H1 (cell line): ENCODE results near the gene APH1A. TPM values are rescaled to one million over a fixed set of nuclear protein-coding genes. Genes with fewer than 3 reads are reported as not detected.

Source experiments
- CTCF ChIA-PET: fragments of 300-600 bp; sonication (Branson Sonifier 250); formaldehyde crosslinking; loops from one replicate; lab custom pipeline; 2021; ENCODE audit not compliant: partially characterized antibody; lab: Charles Lee
- POLR2A ChIA-PET: fragments of 300-600 bp; sonication (Branson Sonifier 250); formaldehyde crosslinking; loops from one replicate; lab custom pipeline; 2021; ENCODE audit warnings: inconsistent platforms; ENCODE audit not compliant: partially characterized antibody; lab: Charles Lee
- DNase-seq, 2 experiments: peaks; one replicate each; pipeline versions ENCODE4 v3.0.0 to v3.0.0-alpha.2; 2010 to 2022; ENCODE audit warnings: low spot score in 2 of 2, low read depth in 1 of 2, mixed read lengths in 1 of 2
- FAIRE-seq: peaks from 2 replicates; lab custom pipeline; 2011; peaks lifted over from hg19 to GRCh38; lab: Jason Lieb, UNC
- H2AFZ ChIP-seq: 2 replicates; pipeline ENCODE4 v1.8.1; 2012; ENCODE audit warnings: low read length, inconsistent platforms
- H2AK5ac ChIP-seq: 2 replicates; pipeline ENCODE4 v1.6.1; 2013; ENCODE audit warnings: low read depth, low read length
- H2BK120ac ChIP-seq: replicated peaks from 2 replicates; pipeline ENCODE3; 2013; ENCODE audit warnings: low read depth, low read length, inconsistent platforms
- H2BK12ac ChIP-seq: 2 replicates; pipeline ENCODE4 v1.6.1; 2013; ENCODE audit warnings: low read depth, low read length
- H2BK15ac ChIP-seq: 2 replicates; pipeline ENCODE4 v1.6.1; 2013; ENCODE audit warnings: low read length
- H2BK20ac ChIP-seq: 2 replicates; pipeline ENCODE4 v1.6.1; 2013; ENCODE audit warnings: low read length
- H2BK5ac ChIP-seq: 2 replicates; pipeline ENCODE4 v1.6.1; 2013; ENCODE audit warnings: low read depth, low read length
- H3K14ac ChIP-seq: 2 replicates; pipeline ENCODE4 v1.6.1; 2013; ENCODE audit warnings: inconsistent platforms; ENCODE audit not compliant: insufficient read length
- H3K18ac ChIP-seq: 2 replicates; pipeline ENCODE4 v1.6.1; 2013; ENCODE audit warnings: low read length; ENCODE audit errors: extremely low read depth
- H3K23ac ChIP-seq: 2 replicates; pipeline ENCODE4 v1.6.1; 2013; ENCODE audit warnings: inconsistent platforms; ENCODE audit not compliant: insufficient read length
- H3K23me2 ChIP-seq: 2 replicates; pipeline ENCODE4 v1.6.1; 2013; ENCODE audit warnings: low read depth, low read length
- H3K27ac ChIP-seq: 2 replicates; pipeline ENCODE4 v1.6.1; 2011; ENCODE audit warnings: low read depth, low read length, inconsistent platforms
- H3K27me3 ChIP-seq, 4 experiments: replicated peaks in 1 of 4; 1 replicate in 1 of 4; 2 replicates in 3 of 4; pipeline versions ENCODE4 v1.6.1 to v1.8.1; 2011 to 2013; ENCODE audit warnings: low read length in 3 of 4, mild to moderate bottlenecking in 3 of 4, inconsistent platforms in 2 of 4, mixed read lengths in 2 of 4, moderate library complexity in 1 of 4; ENCODE audit not compliant: control insufficient read depth in 3 of 4, insufficient read depth in 3 of 4; ENCODE audit errors: extremely low read depth in 1 of 4
- H3K36me3 ChIP-seq, 4 experiments: 2 replicates each; pipeline versions ENCODE4 v1.6.1 to v1.8.1; 2011 to 2013; ENCODE audit warnings: mild to moderate bottlenecking in 4 of 4, low read length in 3 of 4, moderate library complexity in 2 of 4, control low read depth in 1 of 4, inconsistent platforms in 1 of 4; ENCODE audit not compliant: insufficient read depth in 4 of 4, control insufficient read depth in 2 of 4
- H3K4ac ChIP-seq: replicated peaks from 2 replicates; pipeline ENCODE3; 2013; ENCODE audit warnings: low read length, low read depth, mixed read lengths, inconsistent platforms; ENCODE audit not compliant: insufficient read length
- H3K4me1 ChIP-seq, 4 experiments: replicated peaks in 1 of 4; 1 replicate in 1 of 4; 2 replicates in 3 of 4; pipeline versions ENCODE4 v1.6.1 to v1.8.1; 2011 to 2013; ENCODE audit warnings: low read length in 3 of 4, inconsistent platforms in 2 of 4, mixed read lengths in 1 of 4; ENCODE audit not compliant: insufficient read depth in 4 of 4, control insufficient read depth in 3 of 4
- H3K4me2 ChIP-seq, 2 experiments: 2 replicates each; pipeline versions ENCODE4 v1.6.1 to v1.8.1; 2011 to 2013; ENCODE audit warnings: low read depth in 2 of 2, low read length in 2 of 2, control low read depth in 1 of 2, inconsistent platforms in 1 of 2, mild to moderate bottlenecking in 1 of 2; ENCODE audit not compliant: insufficient read depth in 1 of 2
- H3K4me3 ChIP-seq, 4 experiments: fragments of 200-600, 300-600 bp in 1 of 4; sonication (generic), shearing (Covaris generic), sonication (Bioruptor Twin) in 1 of 4; 2 replicates each; pipeline versions ENCODE4 v1.5.1 to v1.8.1; 2011 to 2016; ENCODE audit warnings: low read length in 4 of 4, low read depth in 3 of 4, control low read depth in 2 of 4, inconsistent platforms in 2 of 4, mild to moderate bottlenecking in 2 of 4, mixed read lengths in 1 of 4, moderate library complexity in 1 of 4; ENCODE audit not compliant: insufficient read depth in 2 of 4; ENCODE audit errors: extremely low read depth in 1 of 4
- H3K56ac ChIP-seq: replicated peaks from 2 replicates; pipeline ENCODE3; 2013; ENCODE audit warnings: low read depth, mild to moderate bottlenecking, mixed read lengths, low read length, inconsistent platforms; ENCODE audit not compliant: insufficient read length
- H3K79me1 ChIP-seq: 2 replicates; pipeline ENCODE4 v1.6.1; 2013; ENCODE audit warnings: low read depth, low read length, control low read depth
- H3K79me2 ChIP-seq, 2 experiments: 2 replicates each; pipeline versions ENCODE4 v1.6.1 to v1.8.1; 2012 to 2013; ENCODE audit warnings: low read length in 2 of 2, mild to moderate bottlenecking in 2 of 2, inconsistent platforms in 1 of 2; ENCODE audit not compliant: insufficient read depth in 2 of 2, control insufficient read depth in 1 of 2
- H3K9ac ChIP-seq, 4 experiments: replicated peaks in 1 of 4; 1 replicate in 1 of 4; 2 replicates in 3 of 4; pipeline versions ENCODE4 v1.6.1 to v1.8.1; 2011 to 2013; ENCODE audit warnings: low read depth in 3 of 4, low read length in 3 of 4, control low read depth in 2 of 4, mild to moderate bottlenecking in 2 of 4, moderate library complexity in 2 of 4, inconsistent platforms in 1 of 4; ENCODE audit errors: extremely low read depth in 1 of 4
- H3K9me3 ChIP-seq, 2 experiments: 2 replicates each; pipeline versions ENCODE4 v1.6.1 to v1.8.1; 2012 to 2013; ENCODE audit warnings: mild to moderate bottlenecking in 2 of 2, moderate library complexity in 2 of 2, control low read depth in 1 of 2, inconsistent platforms in 1 of 2, low read depth in 1 of 2, low read length in 1 of 2, mixed read lengths in 1 of 2; ENCODE audit not compliant: insufficient read depth in 2 of 2
- H4K20me1 ChIP-seq, 2 experiments: replicated peaks in 1 of 2; 2 replicates each; pipeline versions ENCODE3 to v1.8.1; 2011 to 2013; ENCODE audit warnings: inconsistent platforms in 2 of 2, low read length in 2 of 2, mild to moderate bottlenecking in 1 of 2; ENCODE audit not compliant: insufficient read depth in 2 of 2, control insufficient read depth in 1 of 2
- H4K5ac ChIP-seq: 2 replicates; pipeline ENCODE4 v1.6.1; 2013; ENCODE audit warnings: low read length, low read depth, mixed read lengths, inconsistent platforms; ENCODE audit not compliant: insufficient read length
- H4K8ac ChIP-seq: 2 replicates; pipeline ENCODE4 v1.8.0; 2013; ENCODE audit warnings: mild to moderate bottlenecking, moderate library complexity, low read length, inconsistent platforms; ENCODE audit not compliant: insufficient read depth; ENCODE audit errors: extremely low read depth
- H4K91ac ChIP-seq: replicated peaks from 2 replicates; pipeline ENCODE3; 2013; ENCODE audit warnings: low read length, mixed read lengths, inconsistent platforms; ENCODE audit not compliant: insufficient read length
- ASH2L ChIP-seq: fragments of 200-600, 300-600 bp; sonication (generic); IDR thresholded peaks from one replicate; pipeline ENCODE4 v1.7.1; 2017; ENCODE audit warnings: low read length
- ATF2 ChIP-seq: IDR thresholded peaks from 2 replicates; pipeline ENCODE4 v1.6.1; 2012; ENCODE audit warnings: low read length, inconsistent platforms
- ATF3 ChIP-seq: IDR thresholded peaks from 2 replicates; pipeline ENCODE4 v1.6.1; 2011; ENCODE audit warnings: low read depth, mild to moderate bottlenecking, low read length; ENCODE audit not compliant: insufficient read depth
- KDM5A ChIP-seq: fragments of 200-600 bp; IDR thresholded peaks from 2 replicates; pipeline ENCODE4 v1.7.1; 2012; ENCODE audit warnings: mild to moderate bottlenecking, low read length, inconsistent platforms, mixed read lengths
- RFX5 ChIP-seq: IDR thresholded peaks from 2 replicates; pipeline ENCODE4 v1.6.1; 2011; ENCODE audit warnings: low read depth, low read length, improper control_type of control experiment, borderline replicate concordance
- SP1 ChIP-seq: IDR thresholded peaks from 2 replicates; pipeline ENCODE4 v1.6.1; 2011; ENCODE audit warnings: low read depth, low read length
- SUZ12 ChIP-seq: fragments of 200-600 bp; sonication (generic); IDR thresholded peaks from 2 replicates; pipeline ENCODE4 v1.6.1; 2012; ENCODE audit warnings: mild to moderate bottlenecking, inconsistent platforms, low read length, moderate library complexity, mixed read lengths
- TBP ChIP-seq: IDR thresholded peaks from 2 replicates; pipeline ENCODE4 v1.6.1; 2011; ENCODE audit warnings: low read depth, low read length, improper control_type of control experiment
- whole genome bisulfite sequencing, 2 experiments: shearing (Covaris generic) in 1 of 2; methylation state at CpG; one replicate each; pipeline versions ENCODE4 v1.1.6 to v1.1.7; 2013 to 2015; ENCODE audit warnings: low lambda C conversion rate in 2 of 2, mixed read lengths in 2 of 2, inconsistent platforms in 1 of 2, low coverage in 1 of 2, missing lambda C conversion rate in 1 of 2; ENCODE audit not compliant: insufficient replicate concordance in 2 of 2, insufficient coverage in 1 of 2, insufficient read length in 1 of 2; ENCODE audit errors: extremely low coverage in 1 of 2, missing lambda C conversion rate in 1 of 2; 5-methylcytosine and 5-hydroxymethylcytosine counted together
- polyA plus RNA-seq, 7 experiments: library from polyadenylated mRNA; depleted of rRNA in 3 of 7; stranded (reverse) in 5 of 7; unstranded in 2 of 7; fragments of >200 nt in 5 of 7; fragments of 200-250 nt in 2 of 7; gene quantifications; 1 replicate in 5 of 7; 2 replicates in 1 of 7; 4 replicates in 1 of 7; pipeline versions ENCODE4 v1.2.1 to v1.2.3, GENCODE V29; 2011 to 2013; ENCODE audit warnings: missing spikeins in 2 of 7, mixed read lengths in 2 of 7
- total RNA-seq: library from RNA; stranded (reverse); fragmentation: NEBNext Ultra II Directional; extraction: Animal tissue kit (Norgen Biotek cat#: 25700); gene quantifications from 2 replicates; pipeline ENCODE4 v1.2.1, GENCODE V29; 2021

The APH1A gene
- total and polyA plus RNA-seq, 2 of the 8 experiments (the other 6 are each of a cell fraction or from before 2014, with no cell fraction given), result 111 to 183 TPM

GRCh38 chr1:150257624-150258585, 10.9 kb downstream of the APH1A start, which contains the start of gene CA14:
Gene CA14 (plus strand): TSS chr1:150257774. CDS start chr1:150258129, 355 bp downstream.
- DNase-seq, result peak in 1 of 2 experiments; percentile 68
- Histone ChIP-seq H2BK120ac (peak within 1 kb of the TSS; percentile 97), H3K4ac (peak within 1 kb of the TSS; percentile 95), H4K91ac (peak within 1 kb of the TSS; percentile 96), H3K18ac (peak within 1 kb of the TSS; percentile 100), H3K79me1 (peaks cover 5% of the 10 kb centered on the region; the same call in 1 of the 2 replicates), H3K4me3 (peak within 1 kb of the TSS; percentile 70 to 82 (median 80)), H3K27me3 (no peaks in the 10 kb centered on the region), H4K5ac (peak within 1 kb of the TSS; percentile 64), H3K36me3 (peaks cover 3 to 20% (median 13%) of the 10 kb centered on the region in 4 experiments; a peak in 7 of 8 replicates), H3K4me2 (peak within 1 kb of the TSS; percentile 78 to 99), H3K9ac (peak within 1 kb of the TSS; percentile 67 to 83 (median 79)), H3K27ac (peak within 1 kb of the TSS; percentile 95), H3K4me1 (peaks cover 0 to 20% (median 14%) of the 10 kb centered on the region in 4 experiments; a peak in 6 of 7 replicates), H3K23me2 (peaks cover 36% of the 10 kb centered on the region), H4K8ac (peak within 1 kb of the TSS; percentile 81), H2BK15ac (peak within 1 kb of the TSS; percentile 100), H3K14ac (peak within 1 kb of the TSS; percentile 89), H2BK20ac (peak within 1 kb of the TSS; percentile 96; the same call in 1 of the 2 replicates), H2BK5ac (peak within 1 kb of the TSS; percentile 98), H3K23ac (peak within 1 kb of the TSS; percentile 7), H2BK12ac (peak within 1 kb of the TSS; percentile 99), H2AFZ (no peak within 1 kb of the TSS), H3K56ac (peak within 1 kb of the TSS; percentile 67), H3K79me2 (peaks cover 4 to 25% of the 10 kb centered on the region in 2 experiments), H4K20me1 (no peaks in the 10 kb centered on the region), H3K9me3 (no peaks in the 10 kb centered on the region), H2AK5ac (peak within 1 kb of the TSS; percentile 99)
- CTCF ChIA-PET, result interaction anchor here (2.5 to 17.5 kb wide), 2 partner anchors 18 to 32 kb away, joined by 9 to 326 read pairs; partner anchors contain the start of genes APH1A, C1orf54 and CIART
- POLR2A ChIA-PET, result interaction anchor here (0.8 to 19.4 kb wide), 20 partner anchors 8 to 724 kb away, joined by 3 to 535 read pairs (median 6); partner anchors contain the start of genes ANP32E, ANXA9, APH1A and C1orf54
- 3% methylated on average over 13 of the region's 13 CpGs; no CpG with 5 or more reads in 1 of the 2 experiments for WGBS, 2 experiments
- no peak for FAIRE-seq
- TF ChIP-seq RFX5 (no peak), ATF2 (no peak), TBP (peak; percentile 57), ATF3 (no peak), SP1 (no peak), ASH2L (peak; percentile 74), KDM5A (no peak), SUZ12 (0 out of 2 replicates have a peak, but pooled peaks have one; percentile 24)
